Measurements from ENCODE around the gene DNM3.

The DNM3 gene

DNA sequence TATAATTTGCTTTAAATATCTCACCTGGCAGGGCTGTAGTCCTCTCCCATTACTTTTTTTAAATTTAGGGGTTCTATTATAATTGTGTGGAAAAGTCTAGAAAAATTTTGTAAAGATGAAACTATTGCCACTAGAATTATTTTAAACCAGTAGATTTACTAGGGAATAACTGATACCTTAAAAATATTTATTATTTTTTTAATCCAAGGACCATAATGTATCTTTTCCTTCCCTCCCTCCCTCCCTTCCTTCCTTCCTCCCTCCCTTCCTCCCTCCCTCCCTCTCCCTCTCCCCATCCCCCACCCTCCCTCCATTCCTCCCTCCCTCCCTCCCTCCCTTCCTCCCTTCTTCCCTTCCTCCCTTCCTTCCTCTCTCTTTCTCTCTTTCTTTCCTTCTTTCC is 90.5 kb downstream of the DNM3 start:
- DNase-seq: no peak

DNA sequence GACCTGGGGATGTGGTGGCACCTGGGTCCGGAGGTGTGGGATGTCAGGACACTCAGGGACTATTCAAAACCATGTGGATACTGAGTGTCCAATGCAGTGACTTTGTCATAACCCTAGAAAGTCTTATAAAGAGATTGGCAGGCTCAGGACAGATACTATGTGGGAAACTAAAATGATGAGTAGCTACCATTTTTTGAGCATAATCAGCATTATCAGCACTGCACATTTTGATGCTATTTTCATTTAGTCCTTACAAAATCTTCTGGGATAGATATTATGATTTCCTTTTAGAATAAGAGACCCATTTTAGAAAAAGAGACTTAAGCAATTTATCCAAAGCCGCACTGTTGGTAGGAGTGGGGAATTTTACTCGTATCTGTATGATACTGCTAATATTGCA is 93.4 kb downstream of the DNM3 start:
- DNase-seq: no peak

DNA sequence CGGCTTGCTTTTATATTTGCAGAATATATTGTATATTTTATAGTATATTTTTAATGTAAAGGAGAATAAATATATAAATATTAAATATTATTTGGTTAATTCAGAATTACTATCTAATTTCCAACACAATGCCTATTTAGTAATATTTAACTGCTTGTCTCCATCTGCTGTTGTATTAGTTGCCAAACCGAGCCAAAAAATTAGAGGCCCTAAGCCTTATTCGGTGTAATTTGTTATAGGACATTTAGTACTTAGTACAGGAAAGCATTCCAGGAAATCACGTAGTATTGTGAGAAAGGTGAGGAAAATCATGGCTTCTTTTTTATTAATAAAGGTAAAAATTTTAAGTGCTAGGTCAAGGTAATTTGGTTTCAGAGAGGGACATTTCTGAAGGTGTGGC is 93.8 kb downstream of the DNM3 start:
- no peak for DNase-seq

DNA sequence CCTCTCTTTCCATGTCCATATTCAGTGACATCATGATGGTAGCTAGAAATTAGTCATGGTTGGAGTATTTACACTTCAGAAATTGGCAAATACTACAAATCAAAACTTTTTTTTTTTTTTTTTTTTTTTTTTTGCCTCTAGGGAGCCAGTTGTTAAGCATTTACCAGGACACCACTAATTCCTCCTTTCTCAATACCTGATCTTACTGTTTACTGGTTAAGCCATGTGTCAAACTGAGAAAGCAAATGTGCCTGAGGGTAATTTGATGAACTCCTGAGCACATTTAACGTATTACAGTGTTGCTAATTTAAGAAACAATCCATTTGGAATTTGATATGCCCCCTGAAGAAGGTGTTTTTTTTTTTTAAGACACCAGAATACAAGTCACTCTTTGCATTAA is 94.4 kb downstream of the DNM3 start:
- DNase-seq: no peak

DNA sequence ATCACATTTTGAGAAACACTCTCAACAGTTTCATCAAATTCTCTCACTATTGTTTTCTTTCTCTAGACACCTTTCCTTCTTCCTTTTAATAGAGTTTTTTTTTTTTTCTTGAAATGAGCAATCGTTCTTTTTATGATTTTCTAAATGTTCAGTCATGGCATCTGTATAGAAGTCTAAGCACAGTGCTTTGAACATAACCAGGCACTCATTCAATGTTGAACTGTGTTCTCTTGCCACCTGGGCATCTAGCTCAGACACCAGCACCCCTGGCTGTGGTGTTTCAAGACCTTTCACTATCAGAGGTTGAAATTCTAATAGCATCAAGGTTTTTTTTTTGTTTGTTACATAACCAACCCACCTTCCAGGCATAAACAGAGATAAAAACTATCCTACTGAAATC is 96.6 kb downstream of the DNM3 start:
- DNase-seq: no peak

DNA sequence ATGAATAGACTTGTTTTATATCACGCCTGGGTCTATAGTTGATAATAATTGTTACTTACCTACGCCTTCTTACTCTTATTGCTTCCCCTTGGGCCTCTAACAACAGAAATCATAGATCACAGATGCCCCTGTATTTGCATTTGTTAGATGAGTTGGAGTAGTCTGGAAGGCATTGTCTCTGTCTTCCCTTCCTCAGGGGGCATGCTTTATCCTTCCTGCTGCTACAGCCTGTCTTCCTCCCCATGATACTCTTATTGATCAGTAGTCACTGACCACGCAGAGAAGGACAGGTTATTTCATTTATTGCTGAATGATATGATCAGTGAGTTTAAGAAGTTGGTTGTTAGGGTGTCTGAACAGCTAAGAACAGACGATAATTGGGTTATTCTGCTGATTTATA is 98.4 kb downstream of the DNM3 start:
- no peak for DNase-seq

DNA sequence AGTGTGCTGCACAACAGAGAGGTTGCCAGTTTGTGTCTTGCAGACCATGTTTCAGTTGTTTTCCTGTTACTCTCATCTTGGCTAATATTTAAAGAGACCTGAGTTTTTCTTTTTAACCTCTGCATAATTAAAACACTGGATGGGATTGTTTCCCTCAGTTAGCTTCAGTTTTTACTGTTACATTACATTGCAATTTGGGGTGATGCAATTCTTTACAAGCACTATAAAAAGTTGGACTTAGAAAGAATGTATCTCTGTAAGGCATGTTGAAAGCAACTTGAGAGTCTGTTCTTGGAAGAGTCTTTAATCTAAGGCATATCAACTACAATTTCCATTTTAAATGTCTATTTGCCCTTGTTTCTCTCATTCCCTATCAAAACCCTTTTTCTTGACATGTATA is 99.1 kb downstream of the DNM3 start:
- DNase-seq: no peak

DNA sequence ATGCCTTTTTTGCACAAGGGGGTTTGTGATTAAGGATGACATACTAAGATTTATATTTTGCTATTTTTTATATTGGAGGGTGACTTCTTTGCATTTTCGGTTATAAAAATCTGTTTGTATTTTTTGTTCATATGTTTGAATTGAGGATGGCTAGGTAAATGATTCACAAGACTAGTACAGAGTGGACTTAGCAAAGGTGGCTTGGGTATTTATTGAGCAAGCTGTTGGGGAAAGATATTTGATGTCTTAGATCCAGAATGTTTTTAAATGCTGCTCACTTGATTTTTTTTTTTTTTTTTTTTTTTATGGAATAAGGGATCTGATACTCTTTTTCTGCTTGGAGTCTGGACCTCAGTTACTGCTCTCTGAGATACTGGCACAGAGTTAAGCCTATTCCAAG is 100.6 kb downstream of the DNM3 start:
- DNase-seq: no peak

DNA sequence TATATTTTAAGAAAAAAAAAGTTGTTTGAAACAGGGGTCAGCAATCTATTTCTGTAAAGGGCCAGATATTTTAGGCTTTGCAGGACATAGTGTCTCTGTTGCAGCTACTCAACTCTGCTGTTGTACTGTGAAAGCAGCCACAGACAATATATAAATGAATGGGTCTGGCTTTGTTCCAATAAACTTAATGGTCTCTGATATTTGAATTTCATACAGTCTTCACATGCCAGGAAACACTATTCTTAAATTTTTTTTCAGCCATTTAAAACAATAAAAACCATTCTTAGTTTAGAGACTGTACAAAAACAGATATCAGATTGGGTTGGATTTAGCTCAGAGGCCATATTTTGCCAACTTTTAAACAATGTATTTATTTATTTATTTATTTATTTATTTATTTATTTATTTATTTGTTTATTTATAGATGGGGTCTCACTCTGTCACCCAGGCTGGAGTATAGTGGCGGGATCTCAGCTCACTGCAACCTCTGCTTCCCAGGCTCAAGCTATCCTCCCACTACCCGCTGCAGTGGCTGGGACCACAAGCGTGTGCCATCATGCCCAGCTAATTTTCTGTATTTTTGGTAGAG is 102.8 kb downstream of the DNM3 start:
- DNase-seq: no peak

DNA sequence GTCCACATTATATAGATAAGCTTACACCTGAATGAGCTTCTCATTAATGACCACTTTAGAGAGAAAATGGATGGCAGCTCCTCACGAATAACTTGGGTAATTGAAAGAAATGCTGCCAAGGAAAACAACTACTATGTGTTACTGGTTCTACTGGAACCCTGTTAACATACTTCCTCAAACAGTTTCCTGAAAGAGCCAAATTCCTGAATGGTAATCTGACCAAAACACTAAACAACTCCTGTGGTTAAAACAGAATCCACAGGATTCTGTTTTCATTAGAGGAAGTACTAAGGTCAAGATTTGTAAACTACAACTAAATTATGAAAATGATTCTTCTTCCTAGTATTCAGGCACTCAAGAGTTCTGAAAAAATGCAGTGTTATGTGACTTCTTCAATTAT is 107.2 kb downstream of the DNM3 start:
- DNase-seq: no peak

DNA sequence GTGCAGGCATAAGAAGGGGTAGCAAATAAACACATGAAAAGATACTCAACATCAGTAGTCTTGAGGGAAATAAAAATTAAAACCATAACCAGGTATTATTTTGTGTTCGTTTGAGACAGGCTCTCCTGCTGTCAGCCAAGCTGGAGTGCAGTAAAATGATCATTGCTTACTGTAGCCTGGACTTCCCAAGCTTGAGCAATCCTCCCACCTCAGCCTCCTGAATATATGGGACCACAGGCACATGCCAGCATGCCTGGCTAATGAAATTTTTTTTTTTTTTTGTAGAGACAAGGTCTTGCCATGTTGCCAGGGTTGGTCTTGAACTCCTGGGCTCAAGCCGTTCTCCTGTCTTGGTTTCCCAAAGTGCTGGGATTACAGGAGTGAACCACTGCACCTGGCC is 108.0 kb downstream of the DNM3 start:
- DNase-seq: no peak

DNA sequence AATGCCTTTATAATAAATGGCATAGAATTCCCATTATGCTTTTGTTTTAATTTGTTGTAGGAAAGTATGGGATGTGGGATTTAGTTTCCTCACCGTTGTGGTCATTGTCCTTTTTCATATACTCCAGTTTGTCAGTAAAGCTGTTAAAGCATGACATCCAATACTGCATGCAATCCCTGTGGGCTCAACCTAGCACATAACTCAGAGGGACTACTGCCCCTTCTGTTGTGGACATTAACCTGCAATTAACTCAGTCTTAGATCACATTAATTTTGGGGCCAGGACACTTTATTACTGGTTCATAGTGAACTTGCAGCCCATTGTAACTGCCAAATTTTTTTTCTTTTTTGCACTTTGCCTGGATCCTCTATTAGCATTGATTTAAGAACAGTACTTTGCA is 112.5 kb downstream of the DNM3 start:
- no peak for DNase-seq

DNA sequence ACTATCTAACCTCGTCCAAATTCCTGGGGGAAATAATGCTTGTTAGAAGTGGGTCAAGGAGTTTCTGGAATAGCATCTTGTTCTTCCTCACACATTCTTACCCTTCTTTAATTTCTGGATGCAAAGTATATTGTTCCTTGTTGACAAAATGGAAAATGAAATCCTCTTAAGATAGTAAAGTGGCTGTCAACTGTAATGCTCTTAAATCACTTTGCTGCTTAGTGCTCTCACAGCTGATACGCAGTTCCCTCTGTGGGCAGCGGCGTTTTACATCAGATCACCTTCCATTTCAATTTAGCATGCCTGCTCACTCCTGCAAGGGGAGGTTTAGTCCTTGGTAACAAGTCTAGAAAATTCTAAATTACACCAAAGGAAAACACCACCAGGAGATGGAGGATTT is 113.1 kb downstream of the DNM3 start:
- no peak for DNase-seq

DNA sequence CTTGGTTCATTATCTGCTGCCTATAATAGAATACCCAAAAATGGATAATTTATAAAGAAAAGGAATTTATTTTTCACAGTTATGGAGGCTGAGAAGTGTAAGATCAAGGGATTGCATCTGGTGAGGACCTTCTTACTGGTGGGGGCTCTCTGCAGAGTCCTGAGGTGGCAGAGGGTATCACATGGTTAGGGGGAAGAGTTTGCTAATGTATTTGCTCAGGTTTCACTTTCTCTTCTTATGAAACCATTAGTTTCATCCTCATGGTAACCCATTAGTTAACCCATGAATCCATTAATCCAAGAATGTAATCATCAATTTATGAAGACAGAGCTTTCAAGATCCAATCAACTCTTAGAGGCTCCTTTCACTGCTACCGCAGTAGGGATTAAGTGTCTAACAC is 120.6 kb downstream of the DNM3 start:
- DNase-seq: no peak

DNA sequence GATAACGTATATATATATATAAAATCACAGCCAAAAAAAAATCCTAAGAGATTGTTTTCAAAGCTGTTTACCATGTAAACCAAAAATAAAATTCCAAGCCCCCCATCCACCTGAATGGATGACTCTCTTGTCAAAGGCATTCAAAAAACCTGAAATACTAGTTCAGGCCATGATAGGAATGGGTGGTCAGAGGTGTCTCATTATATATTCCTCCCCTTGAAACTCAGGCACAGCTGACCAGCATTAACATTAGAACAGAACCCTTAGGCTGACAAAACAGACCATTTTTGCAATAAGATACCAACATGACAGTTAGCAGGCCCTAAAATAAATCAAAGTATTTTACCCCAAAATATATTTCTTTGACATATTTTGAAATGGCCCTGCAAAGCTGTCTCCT is 122.5 kb downstream of the DNM3 start:
- DNase-seq: no peak

DNA sequence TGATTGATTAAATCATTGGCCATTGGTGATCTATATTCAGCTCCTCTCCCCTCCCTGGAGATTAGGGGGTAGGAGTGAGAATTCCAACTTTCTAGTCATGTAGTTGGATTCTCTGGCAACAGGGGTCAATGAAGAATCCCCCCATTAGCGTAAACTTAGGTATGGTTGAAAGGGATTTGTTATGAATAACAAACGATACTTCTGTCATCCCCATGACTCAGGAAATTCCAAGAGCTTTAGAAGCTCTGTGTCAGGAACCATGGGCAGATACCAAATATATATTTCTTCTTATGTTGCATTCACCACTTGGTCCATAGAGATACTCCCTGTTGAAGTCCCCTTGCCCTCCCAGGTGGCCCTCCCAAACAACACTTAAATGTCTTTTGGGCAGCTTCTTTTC is 124.5 kb downstream of the DNM3 start:
- DNase-seq: no peak

DNA sequence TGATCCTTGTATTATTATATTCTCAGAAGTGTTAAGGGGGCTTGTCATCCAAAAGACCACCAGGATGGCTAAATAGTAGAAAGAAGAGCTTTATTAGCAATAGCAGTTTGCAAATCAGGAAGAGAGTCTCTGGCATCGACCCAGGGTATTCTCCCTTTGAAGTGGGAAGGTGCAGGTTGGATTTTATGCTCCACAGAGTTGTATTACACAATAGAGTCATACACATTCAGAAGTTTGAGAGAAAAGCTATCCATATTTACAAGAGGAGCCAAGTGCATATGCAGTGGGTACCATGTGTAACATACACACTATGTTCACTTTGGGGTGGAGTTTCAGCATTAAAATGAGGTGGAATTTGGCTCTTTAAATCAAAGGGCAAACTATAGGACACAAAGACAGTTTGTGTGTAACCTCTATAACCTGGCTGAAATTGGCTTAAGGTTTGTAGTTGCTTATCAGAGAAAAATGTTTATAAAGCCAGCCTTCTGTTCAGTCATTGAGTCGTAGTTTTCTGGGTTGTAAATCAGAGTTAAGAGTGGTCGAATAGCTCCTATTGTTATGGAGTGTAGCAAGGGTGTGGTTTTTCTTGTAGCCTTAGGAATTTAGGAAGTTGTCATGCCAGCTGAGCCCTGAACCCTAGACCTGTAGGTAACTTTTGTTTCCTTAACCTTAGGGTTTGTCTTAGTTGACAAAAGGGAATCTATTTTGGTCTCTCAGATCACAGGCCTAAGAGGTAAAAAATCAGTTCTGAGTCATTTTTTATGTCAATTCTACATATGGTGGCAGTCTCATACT is 125.3 kb downstream of the DNM3 start:
- no peak for DNase-seq

DNA sequence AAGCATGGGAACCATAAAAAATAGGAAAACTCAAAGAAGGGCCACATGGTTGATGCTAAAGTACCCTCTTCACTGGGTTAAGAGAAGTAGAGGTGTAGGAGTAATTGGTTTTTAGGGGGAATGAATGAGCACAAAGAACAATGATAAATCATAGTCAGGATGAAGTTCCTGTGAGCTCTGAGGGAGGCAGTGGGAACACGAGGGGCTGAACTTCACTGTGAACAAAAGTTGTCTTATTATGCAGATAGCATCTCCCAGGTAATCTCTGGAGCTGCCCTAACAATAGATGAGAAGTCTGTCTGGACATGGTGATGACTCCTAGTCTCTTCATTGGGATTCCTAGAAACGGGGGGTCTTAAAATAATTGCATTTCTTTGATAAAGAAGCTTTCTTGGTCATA is 127.9 kb downstream of the DNM3 start:
- no peak for DNase-seq

DNA sequence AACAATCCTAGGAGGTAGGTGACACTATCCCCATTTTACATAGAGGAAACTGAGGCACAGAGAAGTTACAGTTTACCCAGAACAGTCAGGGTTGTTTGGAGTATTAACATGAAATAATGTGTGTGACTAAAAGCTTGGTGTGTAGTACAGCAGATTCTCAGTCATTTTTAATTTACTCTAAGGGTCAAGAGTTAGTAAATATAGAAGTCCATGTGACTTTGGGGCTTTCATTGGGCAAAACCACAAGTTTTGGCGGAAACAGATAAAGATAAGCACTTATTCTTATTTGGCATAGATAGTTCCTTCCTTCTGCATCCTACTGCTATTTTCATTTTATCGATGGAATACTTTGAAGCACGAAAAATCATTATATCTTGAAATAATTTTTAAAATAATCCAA is 128.5 kb downstream of the DNM3 start:
- no peak for DNase-seq

DNA sequence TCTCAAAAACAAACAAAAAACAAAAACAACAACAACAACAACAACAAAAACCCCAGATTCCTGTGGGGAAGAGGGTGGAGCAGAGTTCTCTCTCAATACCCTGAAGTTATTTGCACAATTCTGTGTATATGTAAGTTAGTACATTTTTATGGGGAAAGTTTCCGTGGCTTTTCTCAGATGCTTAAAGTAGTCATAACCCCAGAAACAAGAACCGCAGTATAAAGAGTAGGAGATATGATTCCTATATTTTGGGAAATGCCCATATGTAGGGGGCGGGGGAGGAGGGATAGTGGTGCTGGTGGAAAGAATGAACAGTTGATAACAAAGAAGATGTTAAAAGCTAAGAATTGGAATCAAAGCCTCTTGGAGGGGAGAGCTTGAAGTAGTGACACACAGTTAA is 131.5 kb downstream of the DNM3 start:
- no peak for DNase-seq

DNA sequence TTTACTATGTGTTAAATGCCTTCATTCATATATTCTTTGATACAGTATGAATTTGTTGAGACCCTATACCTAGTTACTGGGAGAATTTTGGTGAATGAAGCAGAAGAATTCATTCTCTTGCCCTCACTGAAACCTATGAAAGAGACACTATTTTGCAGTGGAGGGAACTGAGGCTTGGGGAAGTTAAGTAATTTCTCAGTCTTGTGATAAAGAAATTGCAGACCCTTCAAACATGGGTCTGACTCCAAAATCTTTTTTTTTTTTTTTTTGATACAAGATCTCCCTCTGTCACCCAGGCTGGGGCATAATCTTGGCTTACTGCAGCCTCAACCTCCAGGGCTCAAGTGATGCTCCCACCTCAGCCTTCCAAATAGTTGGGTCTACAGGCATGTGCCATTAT is 132.1 kb downstream of the DNM3 start:
- DNase-seq: no peak

DNA sequence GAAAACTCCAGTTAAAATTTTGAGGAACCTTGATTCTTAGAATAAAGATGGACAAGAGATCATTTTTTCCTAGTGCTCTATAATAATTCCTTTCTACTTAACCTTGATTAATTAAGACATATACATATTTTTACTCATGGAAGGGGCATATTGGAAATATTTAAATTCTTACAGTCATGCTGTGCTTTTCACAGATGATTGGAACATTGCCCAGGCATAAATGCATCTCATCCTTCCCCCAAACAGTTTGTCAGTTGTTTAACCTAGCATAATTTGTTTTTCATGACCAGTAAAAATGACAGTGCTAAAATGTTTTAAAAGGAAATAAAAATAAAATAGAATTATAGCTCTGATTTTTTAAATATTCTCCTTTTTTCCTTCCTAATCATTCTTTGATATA is 140.0 kb downstream of the DNM3 start:
- no peak for DNase-seq

DNA sequence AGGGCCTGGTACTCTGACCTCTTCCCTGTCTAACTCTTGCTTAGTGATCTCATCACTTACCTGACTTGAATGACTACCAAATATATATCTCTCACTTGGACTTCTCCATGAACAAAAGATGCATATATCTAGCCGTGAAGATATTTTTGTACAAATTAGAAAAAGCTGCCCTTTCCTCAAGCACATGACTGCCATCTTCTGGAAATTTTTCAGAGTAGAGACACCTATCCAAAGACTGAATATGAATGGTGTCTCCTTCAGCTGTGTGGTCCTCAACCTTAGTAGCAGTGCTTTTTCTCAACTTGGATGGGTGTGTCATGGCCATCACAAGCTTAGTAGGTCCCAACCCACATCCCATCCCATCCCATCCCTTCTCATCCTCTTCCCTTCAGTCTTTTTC is 142.3 kb downstream of the DNM3 start:
- no peak for DNase-seq

DNA sequence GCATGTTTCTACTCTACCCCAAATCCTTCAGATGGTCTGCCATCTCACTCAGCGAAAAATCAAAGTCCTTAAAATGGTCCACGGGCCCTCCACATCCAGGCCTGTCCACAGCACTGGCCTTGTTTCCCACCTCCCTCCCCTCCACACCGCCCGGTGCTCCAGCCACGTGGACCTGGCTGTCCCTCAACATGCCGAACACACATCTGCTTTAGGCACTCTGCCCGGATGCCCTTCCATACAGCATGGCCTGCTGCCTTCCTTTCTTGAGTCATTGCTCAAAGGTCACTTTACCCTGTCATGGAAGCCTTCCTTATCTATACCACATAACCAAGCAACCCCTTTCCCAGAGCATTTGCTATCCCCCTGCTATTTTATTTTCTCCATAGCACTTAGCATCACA is 143.0 kb downstream of the DNM3 start:
- DNase-seq: no peak

DNA sequence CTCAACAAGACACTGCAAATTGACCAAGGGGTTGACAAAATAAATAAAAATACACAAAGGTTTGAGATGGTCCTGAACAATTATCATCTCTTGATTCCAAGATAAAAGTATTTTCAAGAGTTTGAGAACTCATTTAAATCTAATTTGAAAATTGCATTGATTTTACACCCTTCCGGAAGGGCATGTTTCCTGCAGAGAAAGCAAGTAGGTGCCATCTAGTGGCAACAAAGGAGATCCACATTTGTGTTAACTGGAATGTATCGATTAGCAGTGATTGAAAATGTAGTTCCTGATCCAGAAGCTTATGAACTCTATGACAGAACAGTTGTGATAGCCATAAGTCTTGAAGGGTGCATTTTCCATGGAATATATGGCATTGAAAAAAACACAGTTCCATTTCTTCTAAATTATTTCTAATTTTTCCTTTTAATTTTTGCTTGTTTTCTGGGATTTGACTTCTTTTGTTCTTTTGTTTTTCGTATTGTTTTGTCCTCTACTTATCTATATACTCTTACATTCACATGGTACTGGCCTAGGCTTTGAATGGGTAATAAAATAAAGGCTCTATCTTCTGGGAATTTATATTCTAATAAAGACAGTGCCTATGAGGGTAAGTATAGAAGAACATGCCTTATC is 143.7 kb downstream of the DNM3 start:
- peak; percentile 22 for DNase-seq

Measured in NCI-H1436 (cell line).